Keratinocyte (primary cell): Measurements from ENCODE around the gene ANKS1A.
"Not testable (repeated sequence)": the region's sequence is repeated elsewhere in the genome, so short reads cannot be mapped to it uniquely, and the experiment has no call there.

Experiments
- EZH2 ChIP-seq: IDR thresholded peaks from one replicate; pipeline ENCODE4 v1.6.1; 2012; ENCODE audit warnings: inconsistent platforms, mild to moderate bottlenecking, low read length, moderate library complexity
- TF ChIP-seq, protein P1 (sequence below), 3 experiments: IDR thresholded peaks in 1 of 3; conservative IDR thresholded peaks in 1 of 3; optimal IDR thresholded peaks in 1 of 3; 2 replicates in 2 of 3; 3 replicates in 1 of 3; pipeline versions ENCODE3 to v1.5.1; 2011; ENCODE audit warnings: low read length in 3 of 3, mild to moderate bottlenecking in 3 of 3, moderate library complexity in 2 of 3, control low read depth in 1 of 3, inconsistent platforms in 1 of 3; ENCODE audit not compliant: insufficient read depth in 2 of 3; ENCODE audit errors: extremely low read depth in 1 of 3

GRCh38 chr6:34998417-34998816 lies 109.4 kb downstream of the ANKS1A start:
- TF ChIP-seq, protein P1, sequence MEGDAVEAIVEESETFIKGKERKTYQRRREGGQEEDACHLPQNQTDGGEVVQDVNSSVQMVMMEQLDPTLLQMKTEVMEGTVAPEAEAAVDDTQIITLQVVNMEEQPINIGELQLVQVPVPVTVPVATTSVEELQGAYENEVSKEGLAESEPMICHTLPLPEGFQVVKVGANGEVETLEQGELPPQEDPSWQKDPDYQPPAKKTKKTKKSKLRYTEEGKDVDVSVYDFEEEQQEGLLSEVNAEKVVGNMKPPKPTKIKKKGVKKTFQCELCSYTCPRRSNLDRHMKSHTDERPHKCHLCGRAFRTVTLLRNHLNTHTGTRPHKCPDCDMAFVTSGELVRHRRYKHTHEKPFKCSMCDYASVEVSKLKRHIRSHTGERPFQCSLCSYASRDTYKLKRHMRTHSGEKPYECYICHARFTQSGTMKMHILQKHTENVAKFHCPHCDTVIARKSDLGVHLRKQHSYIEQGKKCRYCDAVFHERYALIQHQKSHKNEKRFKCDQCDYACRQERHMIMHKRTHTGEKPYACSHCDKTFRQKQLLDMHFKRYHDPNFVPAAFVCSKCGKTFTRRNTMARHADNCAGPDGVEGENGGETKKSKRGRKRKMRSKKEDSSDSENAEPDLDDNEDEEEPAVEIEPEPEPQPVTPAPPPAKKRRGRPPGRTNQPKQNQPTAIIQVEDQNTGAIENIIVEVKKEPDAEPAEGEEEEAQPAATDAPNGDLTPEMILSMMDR (optimal IDR thresholded peaks at IDR 0.05 in 1 of 3, IDR thresholded peaks at IDR 0.05 in 1 of 3, conservative IDR thresholded peaks at IDR 0.05 in 1 of 3; ENCODE audit: extremely low read depth in 1 of 3, insufficient read depth in 2 of 3, low read length in 3 of 3), result not testable (repeated sequence)
- TF ChIP-seq EZH2, result not testable (repeated sequence)
